ENCODE results near the gene SKI. TPM values are rescaled to one million over a fixed set of nuclear protein-coding genes. Genes with fewer than 3 reads are reported as not detected.

Gene SKI
- total and polyA plus RNA-seq, 2 of the 8 experiments (the other 6 are each of a cell fraction or from before 2014, with no cell fraction given), result 8.3 to 87.6 TPM

GRCh38 chr1:2214541-2215241, 13.4 kb upstream of the SKI start:
- Histone ChIP-seq H3K9ac (replicated peaks in 1 of 4; ENCODE audit: extremely low read depth in 1 of 4, low read depth in 3 of 4, low read length in 3 of 4) (no peak overlapping the region), H3K79me2 (ENCODE audit: control insufficient read depth in 1 of 2, insufficient read depth in 2 of 2, low read length in 2 of 2) (no peaks in the 10 kb centered on the region), H2AFZ (ENCODE audit: low read length) (no peak overlapping the region), H3K23ac (ENCODE audit: insufficient read length) (no peak overlapping the region), H3K36me3 (ENCODE audit: control insufficient read depth in 2 of 4, insufficient read depth in 4 of 4, low read length in 3 of 4) (no peaks in the 10 kb centered on the region), H2BK15ac (ENCODE audit: low read length) (peak overlapping the region; percentile 46; the same call in 1 of the 2 replicates), H2BK5ac (ENCODE audit: low read depth, low read length) (0 out of 2 replicates have a peak overlapping the region, but pooled peaks have one; percentile 52), H3K27ac (ENCODE audit: low read depth, low read length) (no peak overlapping the region), H2AK5ac (ENCODE audit: low read depth, low read length) (0 out of 2 replicates have a peak overlapping the region, but pooled peaks have one; percentile 53), H3K79me1 (ENCODE audit: low read depth, low read length) (no peaks in the 10 kb centered on the region), H3K4ac (replicated peaks; ENCODE audit: insufficient read length, low read depth, low read length) (no peak overlapping the region), H2BK120ac (replicated peaks; ENCODE audit: low read depth, low read length) (no peak overlapping the region), H4K91ac (replicated peaks; ENCODE audit: insufficient read length, low read length) (peak overlapping the region; percentile 39), H3K23me2 (ENCODE audit: low read depth, low read length) (peaks cover 3% of the 10 kb centered on the region; the same call in 1 of the 2 replicates), H4K8ac (ENCODE audit: extremely low read depth, insufficient read depth, low read length) (peak overlapping the region; percentile 38; the same call in 1 of the 2 replicates), H3K9me3 (ENCODE audit: insufficient read depth in 2 of 2, low read depth in 1 of 2, low read length in 1 of 2) (no peaks in the 10 kb centered on the region), H2BK12ac (ENCODE audit: low read depth, low read length) (peak overlapping the region; percentile 75; the same call in 1 of the 2 replicates), H3K27me3 (replicated peaks in 1 of 4; ENCODE audit: control insufficient read depth in 3 of 4, extremely low read depth in 1 of 4, insufficient read depth in 3 of 4, low read length in 3 of 4) (no peaks in the 10 kb centered on the region), H2BK20ac (ENCODE audit: low read length) (peak overlapping the region; percentile 48; the same call in 1 of the 2 replicates), H3K4me3 (ENCODE audit: extremely low read depth in 1 of 4, insufficient read depth in 2 of 4, low read depth in 3 of 4, low read length in 4 of 4) (no peak overlapping the region), H4K20me1 (replicated peaks in 1 of 2; ENCODE audit: control insufficient read depth in 1 of 2, insufficient read depth in 2 of 2, low read length in 2 of 2) (no peaks in the 10 kb centered on the region), H3K4me1 (replicated peaks in 1 of 4; ENCODE audit: control insufficient read depth in 3 of 4, insufficient read depth in 4 of 4, low read length in 3 of 4) (peaks cover 0 to 19% (median 11%) of the 10 kb centered on the region in 4 experiments; a peak in 6 of 7 replicates), H3K56ac (replicated peaks; ENCODE audit: insufficient read length, low read depth, low read length) (no peak overlapping the region), H4K5ac (ENCODE audit: insufficient read length, low read depth, low read length) (no peak overlapping the region), H3K4me2 (ENCODE audit: insufficient read depth in 1 of 2, low read depth in 2 of 2, low read length in 2 of 2) (no peak overlapping the region), H3K18ac (ENCODE audit: extremely low read depth, low read length) (no peak overlapping the region), H3K14ac (ENCODE audit: insufficient read length) (no peak overlapping the region)
- 83% methylated on average over 15 of the region's 21 CpGs; no CpG with 5 or more reads in 1 of the 2 experiments for WGBS, 2 experiments (ENCODE audit: extremely low coverage in 1 of 2, insufficient coverage in 1 of 2, insufficient read length in 1 of 2, insufficient replicate concordance in 2 of 2, low coverage in 1 of 2, low lambda C conversion rate in 2 of 2, missing lambda C conversion rate in 1 of 2)
- FAIRE-seq (no peak), DNase-seq (ENCODE audit: low read depth in 1 of 2, low spot score in 2 of 2) (no peak)
- ChIA-PET CTCF (ENCODE audit: partially characterized antibody) (interaction anchor here (0.7 to 1.0 kb wide), 2 partner anchors 167 to 170 kb away, joined by 3 to 5 read pairs; no protein-coding TSS in a partner anchor), POLR2A (ENCODE audit: partially characterized antibody) (interaction anchor here (1.0 to 2.0 kb wide), 6 partner anchors 8 to 108 kb away, joined by 3 to 7 read pairs (median 3); no protein-coding TSS in a partner anchor)
- no peak for TF ChIP-seq SIRT6 (IDR thresholded peaks at IDR 0.05; ENCODE audit: low read length)
- no peak for TF ChIP-seq CBX5 (IDR thresholded peaks at IDR 0.05; ENCODE audit: low read depth, low read length)
- no peak for TF ChIP-seq RAD21 (IDR thresholded peaks at IDR 0.05 in 1 of 2, conservative IDR thresholded peaks at IDR 0.05 in 1 of 2; ENCODE audit: low read depth in 2 of 2, low read length in 2 of 2)
- no peak for TF ChIP-seq TEAD4 (IDR thresholded peaks at IDR 0.05; ENCODE audit: low read depth, low read length)
- TF ChIP-seq RFX5 (IDR thresholded peaks at IDR 0.05; ENCODE audit: borderline replicate concordance, low read depth, low read length), result no peak

Data from H1 (cell line).